Choroid plexus epithelial cell (primary cell): ENCODE results near the gene CFL1.
A peak's percentile ranks its signal among the peaks of the same experiment; 100 is the strongest.

ENCODE experiments used
- DNase-seq: peaks from one replicate; pipeline ENCODE4 v3.0.0-alpha.2; 2010; ENCODE audit warnings: low read depth
- H3K4me3 ChIP-seq: 2 replicates; pipeline ENCODE4 v1.5.1; 2011; ENCODE audit warnings: low read depth, mild to moderate bottlenecking, control low read depth, low read length, moderate library complexity
- CTCF ChIP-seq: conservative IDR thresholded peaks from 2 replicates; pipeline ENCODE4 v1.5.1; 2011; ENCODE audit warnings: low read depth, mild to moderate bottlenecking, control low read depth, inconsistent platforms, low read length, moderate library complexity

Gene CFL1

GRCh38 chr11:65862941-65863888 lies 5.2 kb upstream of the CFL1 start:
- TF ChIP-seq CTCF: no peak
- no peak overlapping the region for H3K4me3 ChIP-seq
- peak; percentile 19 for DNase-seq

- no peak for TF ChIP-seq CTCF
- no peak for DNase-seq
- H3K4me3 ChIP-seq: peak overlapping the region; percentile 95
Measured at GRCh38 chr11:65862191-65862735, 4.3 kb upstream of the CFL1 start.

GRCh38 chr11:65861533-65862183 lies 3.7 kb upstream of the CFL1 start:
- peak overlapping the region; percentile 95 for H3K4me3 ChIP-seq
- DNase-seq: no peak
- no peak for TF ChIP-seq CTCF

- no peak for TF ChIP-seq CTCF
- H3K4me3 ChIP-seq: peak overlapping the region; percentile 95
- peak; percentile 40 for DNase-seq
Measured at GRCh38 chr11:65861165-65861505, 3.2 kb upstream of the CFL1 start.

- H3K4me3 ChIP-seq: peak within 1 kb of the TSS; percentile 95
- peak; percentile 99 for DNase-seq
- peak; percentile 85 for TF ChIP-seq CTCF
Measured at GRCh38 chr11:65860278-65861164, 2.5 kb upstream of the CFL1 start, which contains the start of gene MUS81. TSS of gene MUS81 (plus strand) at chr11:65860433. CDS start at chr11:65860754, 321 bp downstream.

GRCh38 chr11:65859812-65860277 lies 1.9 kb upstream of the CFL1 start:
- no peak for TF ChIP-seq CTCF
- peak overlapping the region; percentile 95 for H3K4me3 ChIP-seq
- no peak for DNase-seq
